IMR-90 (cell line): ENCODE data around the gene GHR. TPM values are rescaled to one million over a fixed set of nuclear protein-coding genes. Genes with fewer than 3 reads are reported as not detected.

Source experiments
- ATAC-seq: fragments of 200-7000 bp; cut with Tn5 transposase; 2 replicates; pipeline ENCODE4 v1.9.1; 2020; ENCODE audit warnings: low read depth, mild to moderate bottlenecking, moderate library complexity
- BruUV-seq: library from RNA; stranded (reverse); fragments of 400-500 nt; replicated peaks from 2 replicates; lab custom pipeline; 2021; lab: Mats Ljungman, UMichigan
- CTCF ChIA-PET: fragments of 300-600 bp; formaldehyde crosslinking; extraction: SDS; loops from one replicate; lab custom pipeline; 2021; ENCODE audit warnings: antibody characterized with exemption; lab: Yijun Ruan, JAX
- POLR2A ChIA-PET: fragments of 300-600 bp; sonication (Branson Sonifier 250); formaldehyde crosslinking; loops from one replicate; lab custom pipeline; 2022; ENCODE audit warnings: antibody characterized with exemption; ENCODE audit not compliant: unreplicated experiment; lab: Charles Lee
- DNase-seq: peaks from one replicate; pipeline ENCODE4 v3.0.0; 2013
- H2AFZ ChIP-seq: replicated peaks from 2 replicates; pipeline ENCODE3; 2013; ENCODE audit warnings: low read length, mild to moderate bottlenecking; ENCODE audit not compliant: poor library complexity
- H2AK5ac ChIP-seq: 2 replicates; pipeline ENCODE4 v1.6.1; 2013; ENCODE audit warnings: low read depth, low read length, inconsistent platforms
- H2AK9ac ChIP-seq: replicated peaks from 2 replicates; pipeline ENCODE3; 2013; ENCODE audit warnings: mild to moderate bottlenecking, low read depth, low read length, moderate library complexity; ENCODE audit not compliant: poor library complexity
- H2BK120ac ChIP-seq: 2 replicates; pipeline ENCODE4 v1.6.1; 2013; ENCODE audit warnings: low read depth, low read length, inconsistent platforms
- H2BK15ac ChIP-seq: 3 replicates; pipeline ENCODE4 v1.6.1; 2013; ENCODE audit warnings: low read depth, low read length, inconsistent platforms
- H2BK20ac ChIP-seq: 2 replicates; pipeline ENCODE4 v1.6.1; 2013; ENCODE audit warnings: low read depth, mild to moderate bottlenecking, inconsistent platforms, low read length, moderate library complexity
- H2BK5ac ChIP-seq: 2 replicates; pipeline ENCODE4 v1.6.1; 2013; ENCODE audit warnings: mild to moderate bottlenecking, low read depth, low read length, inconsistent platforms; ENCODE audit not compliant: poor library complexity, severe bottlenecking
- H3K14ac ChIP-seq: replicated peaks from 2 replicates; pipeline ENCODE4 v1.6.1; 2013; ENCODE audit warnings: low read depth, low read length, inconsistent platforms
- H3K18ac ChIP-seq: 2 replicates; pipeline ENCODE4 v1.6.1; 2013; ENCODE audit warnings: low read depth, low read length, control low read depth
- H3K23ac ChIP-seq: 2 replicates; pipeline ENCODE4 v1.6.1; 2013; ENCODE audit warnings: low read depth, low read length, inconsistent platforms
- H3K27ac ChIP-seq: 2 replicates; pipeline ENCODE4 v1.5.1; 2013; ENCODE audit warnings: mild to moderate bottlenecking, control low read depth, low read length; ENCODE audit not compliant: insufficient read depth
- H3K27me3 ChIP-seq: 2 replicates; pipeline ENCODE4 v1.6.1; 2013; ENCODE audit warnings: low read length; ENCODE audit not compliant: control insufficient read depth, insufficient read depth
- H3K36me3 ChIP-seq: 2 replicates; pipeline ENCODE4 v1.6.1; 2013; ENCODE audit warnings: low read length, mixed read lengths; ENCODE audit not compliant: control insufficient read depth, insufficient read depth
- H3K4ac ChIP-seq: 2 replicates; pipeline ENCODE4 v1.6.1; 2013; ENCODE audit warnings: low read depth, low read length, inconsistent platforms
- H3K4me1 ChIP-seq: 2 replicates; pipeline ENCODE4 v1.6.1; 2013; ENCODE audit warnings: low read length, mixed read lengths; ENCODE audit not compliant: control insufficient read depth, insufficient read depth
- H3K4me2 ChIP-seq: 2 replicates; pipeline ENCODE4 v1.6.1; 2013; ENCODE audit warnings: low read depth, mild to moderate bottlenecking, control low read depth, low read length, moderate library complexity
- H3K4me3 ChIP-seq: 2 replicates; pipeline ENCODE4 v1.5.1; 2013; ENCODE audit warnings: low read depth, mild to moderate bottlenecking, control low read depth, low read length, moderate library complexity; ENCODE audit not compliant: insufficient read depth
- H3K56ac ChIP-seq: 2 replicates; pipeline ENCODE4 v1.6.1; 2013; ENCODE audit warnings: low read length, inconsistent platforms; ENCODE audit not compliant: insufficient read depth; ENCODE audit errors: extremely low read depth
- H3K79me1 ChIP-seq, 2 experiments: 2 replicates each; pipeline ENCODE4 v1.6.1; 2013; ENCODE audit warnings: low read length in 2 of 2, inconsistent platforms in 1 of 2, low read depth in 1 of 2
- H3K9ac ChIP-seq: 2 replicates; pipeline ENCODE4 v1.6.1; 2013; ENCODE audit warnings: low read depth, low read length, control low read depth
- H3K9me1 ChIP-seq: 2 replicates; pipeline ENCODE4 v1.6.1; 2013; ENCODE audit warnings: low read length, inconsistent platforms; ENCODE audit not compliant: insufficient read depth
- H3K9me3 ChIP-seq: 2 replicates; pipeline ENCODE4 v1.6.1; 2013; ENCODE audit warnings: low read length; ENCODE audit not compliant: control insufficient read depth, insufficient read depth
- H4K20me1 ChIP-seq: 2 replicates; pipeline ENCODE4 v1.6.1; 2013; ENCODE audit warnings: low read length, inconsistent platforms; ENCODE audit not compliant: insufficient read depth
- H4K5ac ChIP-seq: 2 replicates; pipeline ENCODE4 v1.6.1; 2013; ENCODE audit warnings: mild to moderate bottlenecking, low read depth, low read length, control low read depth
- H4K8ac ChIP-seq, 2 experiments: 2 replicates each; pipeline ENCODE4 v1.6.1; 2013; ENCODE audit warnings: low read depth in 2 of 2, low read length in 2 of 2, control low read depth in 1 of 2, inconsistent platforms in 1 of 2
- H4K91ac ChIP-seq: 2 replicates; pipeline ENCODE4 v1.6.1; 2013; ENCODE audit warnings: low read depth, low read length, inconsistent platforms; ENCODE audit not compliant: insufficient read depth
- CHD1 ChIP-seq: IDR thresholded peaks from 2 replicates; pipeline ENCODE4 v1.6.1; 2012; ENCODE audit warnings: low read depth, low read length, improper control_type of control experiment
- WGBS, 2 experiments: methylation state at CpG; one replicate each; pipeline versions ENCODE4 v1.1.5 to v1.1.7; 2013; ENCODE audit warnings: missing lambda C conversion rate in 2 of 2; ENCODE audit not compliant: insufficient read length in 1 of 2; ENCODE audit errors: extremely low coverage in 2 of 2; 5-methylcytosine and 5-hydroxymethylcytosine counted together
- dilution Hi-C: fragments of 300-500 bp; cut with HindIII; formaldehyde crosslinking; loops from one replicate; pipeline ENCODE4 v1.14.3; 2018; ENCODE audit warnings: low sequenced_read_pairs; ENCODE audit not compliant: unreplicated experiment
- in situ Hi-C: fragments of 300-500 bp; cut with MboI; formaldehyde crosslinking; loops from 3 replicates; pipeline ENCODE4 v1.14.3; 2019; ENCODE audit warnings: low sequenced_read_pairs, inconsistent platforms, mixed read lengths
- intact Hi-C: fragments of 100-400 bp; cut with micrococcal nuclease; formaldehyde crosslinking; loops from 2 replicates; pipeline ENCODE4 v1.10.0; 2022
- polyA plus RNA-seq, 3 experiments: library from polyadenylated mRNA; depleted of rRNA; stranded (reverse); fragments of >200 nt; gene quantifications; 2 replicates each; pipeline ENCODE4 v1.2.3, GENCODE V29; 2012; ENCODE audit warnings: low replicate concordance in 1 of 3
- total RNA-seq: library from RNA; depleted of rRNA; stranded (reverse); fragments of >200 nt; gene quantifications from 2 replicates; pipeline ENCODE4 v1.2.3, GENCODE V29; 2012
- TF ChIP-seq, protein P1 (sequence below): conservative IDR thresholded peaks from 2 replicates; pipeline ENCODE4 v1.5.1; 2012; ENCODE audit warnings: mild to moderate bottlenecking, low read depth, low read length, improper control_type of control experiment

The GHR gene
- total and polyA plus RNA-seq, 2 of the 4 experiments (the other 2 are of a cell fraction): 0.36 to 1.1 TPM

DNA sequence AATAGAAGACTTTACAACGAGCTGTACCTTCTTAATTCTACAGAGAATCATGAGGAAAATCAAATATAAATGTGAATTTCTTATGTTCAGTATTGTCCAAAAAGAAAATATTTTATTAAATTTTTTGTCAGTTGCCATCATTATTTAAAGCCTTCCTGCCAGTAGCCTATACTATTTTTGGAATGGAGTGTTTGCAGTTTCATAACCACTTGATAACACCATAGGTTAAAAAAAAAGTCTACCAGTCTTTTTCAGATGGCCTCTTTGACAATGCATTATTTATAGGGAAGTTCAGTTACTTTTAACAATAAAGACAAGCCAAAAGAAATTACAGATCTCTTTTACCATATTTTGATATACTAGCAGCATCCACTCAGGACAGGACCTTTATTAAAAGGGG is 253.1 kb downstream of the GHR start:
- in situ Hi-C loops: no loop called here
- no peaks in the 10 kb centered on the region for H3K9me1 ChIP-seq
- TF ChIP-seq, protein P1, sequence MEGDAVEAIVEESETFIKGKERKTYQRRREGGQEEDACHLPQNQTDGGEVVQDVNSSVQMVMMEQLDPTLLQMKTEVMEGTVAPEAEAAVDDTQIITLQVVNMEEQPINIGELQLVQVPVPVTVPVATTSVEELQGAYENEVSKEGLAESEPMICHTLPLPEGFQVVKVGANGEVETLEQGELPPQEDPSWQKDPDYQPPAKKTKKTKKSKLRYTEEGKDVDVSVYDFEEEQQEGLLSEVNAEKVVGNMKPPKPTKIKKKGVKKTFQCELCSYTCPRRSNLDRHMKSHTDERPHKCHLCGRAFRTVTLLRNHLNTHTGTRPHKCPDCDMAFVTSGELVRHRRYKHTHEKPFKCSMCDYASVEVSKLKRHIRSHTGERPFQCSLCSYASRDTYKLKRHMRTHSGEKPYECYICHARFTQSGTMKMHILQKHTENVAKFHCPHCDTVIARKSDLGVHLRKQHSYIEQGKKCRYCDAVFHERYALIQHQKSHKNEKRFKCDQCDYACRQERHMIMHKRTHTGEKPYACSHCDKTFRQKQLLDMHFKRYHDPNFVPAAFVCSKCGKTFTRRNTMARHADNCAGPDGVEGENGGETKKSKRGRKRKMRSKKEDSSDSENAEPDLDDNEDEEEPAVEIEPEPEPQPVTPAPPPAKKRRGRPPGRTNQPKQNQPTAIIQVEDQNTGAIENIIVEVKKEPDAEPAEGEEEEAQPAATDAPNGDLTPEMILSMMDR: no peak
- TF ChIP-seq CHD1: no peak
- no peak overlapping the region for H3K18ac ChIP-seq
- intact Hi-C loops: no loop called here
- H3K4me1 ChIP-seq: no peaks in the 10 kb centered on the region
- no peak overlapping the region for H2BK120ac ChIP-seq
- POLR2A ChIA-PET: interaction anchor here (0.7 kb wide), 1 partner anchor 307 kb away, joined by 4 read pairs; no protein-coding TSS in a partner anchor
- H3K4me3 ChIP-seq: no peak overlapping the region
- H2BK5ac ChIP-seq: no peak overlapping the region
- no peak overlapping the region for H3K4me2 ChIP-seq
- no peak overlapping the region for H3K14ac ChIP-seq
- H4K8ac ChIP-seq: no peak overlapping the region
- ATAC-seq: no peak
- no peaks in the 10 kb centered on the region for H3K79me1 ChIP-seq
- BruUV-seq: no TSS peak
- no peaks in the 10 kb centered on the region for H3K27me3 ChIP-seq
- no peak overlapping the region for H2BK20ac ChIP-seq
- no peak overlapping the region for H4K91ac ChIP-seq
- H3K4ac ChIP-seq: no peak overlapping the region
- no CpG with 5 or more reads among the region's 1 CpG for WGBS, 2 experiments
- no peak overlapping the region for H2AK9ac ChIP-seq
- DNase-seq: no peak
- H3K27ac ChIP-seq: no peak overlapping the region
- H4K5ac ChIP-seq: no peak overlapping the region
- dilution Hi-C loops: no loop called here
- H2AK5ac ChIP-seq: no peak overlapping the region
- no peak overlapping the region for H3K23ac ChIP-seq
- no peak overlapping the region for H2BK15ac ChIP-seq
- no peak overlapping the region for H3K9ac ChIP-seq
- CTCF ChIA-PET: interaction anchor here (0.7 to 0.8 kb wide), 2 partner anchors 41 to 44 kb away, joined by 3 read pairs; no protein-coding TSS in a partner anchor
- H3K56ac ChIP-seq: no peak overlapping the region
- H2AFZ ChIP-seq: no peak overlapping the region
- H3K9me3 ChIP-seq: no peaks in the 10 kb centered on the region
- no peaks in the 10 kb centered on the region for H4K20me1 ChIP-seq
- H3K36me3 ChIP-seq: no peaks in the 10 kb centered on the region
